SU-DHL-6 (cell line): ENCODE measurements around the gene HNRNPL.

ENCODE experiments used
- EZH2phosphoT487 ChIP-seq: fragments of 200-600 bp; sonication (generic), shearing (Covaris generic); conservative IDR thresholded peaks from 2 replicates; pipeline ENCODE4 v1.6.1; 2018; ENCODE audit warnings: mild to moderate bottlenecking, antibody characterized with exemption, low read length, moderate library complexity, mixed read lengths
- TF ChIP-seq, protein P1 (sequence below): fragments of 200-600 bp; sonication (generic); IDR thresholded peaks from one replicate; pipeline ENCODE4 v1.5.1; 2017; ENCODE audit warnings: antibody characterized with exemption, mild to moderate bottlenecking, low read length, moderate library complexity; ENCODE audit not compliant: insufficient read depth, poor library complexity, severe bottlenecking

- TF ChIP-seq, protein P1, sequence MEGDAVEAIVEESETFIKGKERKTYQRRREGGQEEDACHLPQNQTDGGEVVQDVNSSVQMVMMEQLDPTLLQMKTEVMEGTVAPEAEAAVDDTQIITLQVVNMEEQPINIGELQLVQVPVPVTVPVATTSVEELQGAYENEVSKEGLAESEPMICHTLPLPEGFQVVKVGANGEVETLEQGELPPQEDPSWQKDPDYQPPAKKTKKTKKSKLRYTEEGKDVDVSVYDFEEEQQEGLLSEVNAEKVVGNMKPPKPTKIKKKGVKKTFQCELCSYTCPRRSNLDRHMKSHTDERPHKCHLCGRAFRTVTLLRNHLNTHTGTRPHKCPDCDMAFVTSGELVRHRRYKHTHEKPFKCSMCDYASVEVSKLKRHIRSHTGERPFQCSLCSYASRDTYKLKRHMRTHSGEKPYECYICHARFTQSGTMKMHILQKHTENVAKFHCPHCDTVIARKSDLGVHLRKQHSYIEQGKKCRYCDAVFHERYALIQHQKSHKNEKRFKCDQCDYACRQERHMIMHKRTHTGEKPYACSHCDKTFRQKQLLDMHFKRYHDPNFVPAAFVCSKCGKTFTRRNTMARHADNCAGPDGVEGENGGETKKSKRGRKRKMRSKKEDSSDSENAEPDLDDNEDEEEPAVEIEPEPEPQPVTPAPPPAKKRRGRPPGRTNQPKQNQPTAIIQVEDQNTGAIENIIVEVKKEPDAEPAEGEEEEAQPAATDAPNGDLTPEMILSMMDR, result no peak
- TF ChIP-seq EZH2phosphoT487, result no peak
Observed at GRCh38 chr19:38850436-38850975, 720 bp upstream of the HNRNPL start.
